ENCODE data around the gene UPB1. TPM values are rescaled to one million over a fixed set of nuclear protein-coding genes. Genes with fewer than 3 reads are reported as not detected.

UPB1 gene
- total and polyA plus RNA-seq, 10 of the 15 experiments (the other 5 are each of a cell fraction or from before 2014, with no cell fraction given): 0.89 to 20.5 (median 3.1) TPM

GRCh38 chr22:24555165-24556039 lies 60.3 kb downstream of the UPB1 start, which contains the start of gene SNRPD3 (continued):
- TF ChIP-seq STAT3 (IDR thresholded peaks at IDR 0.05; ENCODE audit: low read depth, low read length) (no peak), ATF7 (IDR thresholded peaks at IDR 0.05; ENCODE audit: low read depth) (peak; percentile 65), ZNF207 (IDR thresholded peaks at IDR 0.05; ENCODE audit: borderline replicate concordance) (peak; percentile 99; the same call in 1 of the 2 replicates), RELB (IDR thresholded peaks at IDR 0.05; ENCODE audit: low read depth) (peak; percentile 99), NR2C2 (IDR thresholded peaks at IDR 0.05; ENCODE audit: borderline replicate concordance, control insufficient read depth, insufficient read length, low read depth) (no peak), ASH2L (IDR thresholded peaks at IDR 0.05; ENCODE audit: borderline replicate concordance, low read depth) (peak; percentile 96; the same call in 1 of the 2 replicates), MXI1 (IDR thresholded peaks at IDR 0.05; ENCODE audit: low read depth, low read length) (peak; percentile 83), DPF2 (IDR thresholded peaks at IDR 0.05) (peak; percentile 84), NR2F1 (conservative IDR thresholded peaks at IDR 0.05) (peak; percentile 67), IKZF1 (conservative IDR thresholded peaks at IDR 0.05) (peak; percentile 97), POLR2AphosphoS5 (IDR thresholded peaks at IDR 0.05; ENCODE audit: low read length) (peak; percentile 86), ZNF622 (IDR thresholded peaks at IDR 0.05) (no peak), EGR1 (IDR thresholded peaks at IDR 0.05; ENCODE audit: borderline replicate concordance in 1 of 2, low read depth in 2 of 2, low read length in 2 of 2) (peak; percentile 31 to 92), CBFB (IDR thresholded peaks at IDR 0.05; ENCODE audit: low read depth) (peak; percentile 84), RFX5 (IDR thresholded peaks at IDR 0.05; ENCODE audit: low read depth, low read length) (peak; percentile 65; the same call in 1 of the 2 replicates), RBBP5 (conservative IDR thresholded peaks at IDR 0.05) (peak; percentile 85; the same call in 1 of the 2 replicates), SP1 (IDR thresholded peaks at IDR 0.05; ENCODE audit: low read depth, low read length) (peak; percentile 85), JUNB (IDR thresholded peaks at IDR 0.05) (no peak), CUX1 (IDR thresholded peaks at IDR 0.05; ENCODE audit: insufficient replicate concordance, low read depth, low read length) (no peak), TBL1XR1 (IDR thresholded peaks at IDR 0.05; ENCODE audit: low read depth, low read length) (peak; percentile 82), SUPT20H (IDR thresholded peaks at IDR 0.05; ENCODE audit: borderline replicate concordance, control insufficient read depth, low read depth, low read length) (no peak), MAX (IDR thresholded peaks at IDR 0.05; ENCODE audit: low read depth, low read length) (peak; percentile 84; the same call in 1 of the 2 replicates), PAX5 (IDR thresholded peaks at IDR 0.05; ENCODE audit: borderline replicate concordance, low read depth, low read length) (no peak; the same call in 1 of the 2 replicates), ZBED1 (IDR thresholded peaks at IDR 0.05; ENCODE audit: borderline replicate concordance) (no peak; the same call in 1 of the 2 replicates), SREBF1 (IDR thresholded peaks at IDR 0.05; ENCODE audit: low read length) (no peak)

Data from GM12878 (cell line).